Neural crest cell (in vitro differentiated cells): Measurements from ENCODE around the gene PRKG2. TPM values are rescaled to one million over a fixed set of nuclear protein-coding genes. Genes with fewer than 3 reads are reported as not detected.

Experiments used
- DNase-seq: peaks from one replicate; pipeline ENCODE4 v3.0.0; 2021; ENCODE audit warnings: low read depth, mixed read lengths, low spot score
- H3K27ac Mint-ChIP-seq: one replicate; pipeline ENCODE4 v1.8.0; 2021; ENCODE audit warnings: mild to moderate bottlenecking, mixed read lengths; ENCODE audit not compliant: unreplicated experiment
- H3K27me3 Mint-ChIP-seq: 2 replicates; pipeline ENCODE4 v1.8.0; 2021; ENCODE audit warnings: low read depth, mild to moderate bottlenecking, mixed read lengths
- H3K36me3 Mint-ChIP-seq: 2 replicates; pipeline ENCODE4 v1.8.0; 2021; ENCODE audit warnings: low read depth, mild to moderate bottlenecking, mixed read lengths
- H3K4me1 Mint-ChIP-seq: 2 replicates; pipeline ENCODE4 v1.8.0; 2021; ENCODE audit warnings: mixed read lengths
- H3K4me3 Mint-ChIP-seq: one replicate; pipeline ENCODE4 v1.8.0; 2021; ENCODE audit warnings: mild to moderate bottlenecking, mixed read lengths
- H3K9me3 Mint-ChIP-seq: 2 replicates; pipeline ENCODE4 v1.8.0; 2021; ENCODE audit warnings: mixed read lengths
- CTCF ChIP-seq: fragments of 200-600 bp; sonication (generic); conservative IDR thresholded peaks from 2 replicates; pipeline ENCODE4 v1.5.0; 2021; ENCODE audit warnings: antibody characterized with exemption, mild to moderate bottlenecking
- total RNA-seq: library from RNA; stranded (reverse); gene quantifications from 2 replicates; pipeline ENCODE4 v1.2.1, GENCODE V29; 2021

The PRKG2 gene
- total RNA-seq, 1 donor from 2014 or later: 0.77 TPM

GRCh38 chr4:81061344-81061730, 153.7 kb downstream of the PRKG2 start:
- Mint-ChIP-seq H3K4me3 (no peak overlapping the region), H3K36me3 (no peaks in the 10 kb centered on the region), H3K27me3 (peaks cover 54% of the 10 kb centered on the region), H3K27ac (no peak overlapping the region), H3K4me1 (peaks cover 3% of the 10 kb centered on the region), H3K9me3 (no peaks in the 10 kb centered on the region)
- no peak for DNase-seq
- TF ChIP-seq CTCF: no peak

- H3K36me3 Mint-ChIP-seq: no peaks in the 10 kb centered on the region
Measured at GRCh38 chr4:81060587-81061343, 154.3 kb downstream of the PRKG2 start.

DNA sequence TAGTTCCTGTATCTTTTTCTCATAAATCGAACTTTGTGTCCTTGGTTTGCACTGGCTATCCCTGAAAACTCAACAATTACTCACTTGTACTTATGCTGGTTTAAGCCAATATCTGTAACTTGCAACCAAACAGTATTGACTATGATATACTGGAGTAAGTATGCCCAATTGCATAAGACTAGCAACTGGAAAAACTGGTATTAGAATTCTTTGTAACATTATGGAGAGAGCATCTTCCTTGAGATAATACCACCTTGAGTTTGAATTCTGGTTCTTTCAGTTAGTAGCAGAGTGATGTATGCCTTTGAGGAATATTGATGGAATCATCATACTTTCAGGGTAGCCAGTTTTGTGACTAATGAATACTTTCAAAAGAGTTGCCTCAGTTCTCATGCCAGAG, 156.4 kb downstream of the PRKG2 start:
- no peak for TF ChIP-seq CTCF
- no peak for DNase-seq
- Mint-ChIP-seq H3K9me3 (no peaks in the 10 kb centered on the region), H3K4me3 (no peak overlapping the region), H3K27ac (no peak overlapping the region), H3K27me3 (peaks cover 61% of the 10 kb centered on the region), H3K4me1 (peaks cover 3% of the 10 kb centered on the region), H3K36me3 (no peaks in the 10 kb centered on the region)

More at GRCh38 chr4:81060587-81061343, 154.3 kb downstream of the PRKG2 start:
- Mint-ChIP-seq H3K27me3 (peaks cover 55% of the 10 kb centered on the region), H3K4me1 (peaks cover 3% of the 10 kb centered on the region), H3K4me3 (no peak overlapping the region), H3K9me3 (no peaks in the 10 kb centered on the region), H3K27ac (no peak overlapping the region)
- no peak for DNase-seq
- TF ChIP-seq CTCF: no peak

- Mint-ChIP-seq H3K36me3 (no peaks in the 10 kb centered on the region), H3K4me3 (no peak overlapping the region), H3K4me1 (no peaks in the 10 kb centered on the region), H3K27me3 (peaks cover 75% of the 10 kb centered on the region), H3K27ac (no peak overlapping the region), H3K9me3 (no peaks in the 10 kb centered on the region)
- TF ChIP-seq CTCF: peak; percentile 79
- DNase-seq: peak; percentile 70
Measured at GRCh38 chr4:81052119-81053068, 162.6 kb downstream of the PRKG2 start.

GRCh38 chr4:81049907-81050306, 165.1 kb downstream of the PRKG2 start:
- H3K27me3 Mint-ChIP-seq: peaks cover 85% of the 10 kb centered on the region
- H3K4me1 Mint-ChIP-seq: no peaks in the 10 kb centered on the region
- H3K9me3 Mint-ChIP-seq: no peaks in the 10 kb centered on the region
- no peak overlapping the region for H3K27ac Mint-ChIP-seq
- TF ChIP-seq CTCF: no peak
- H3K4me3 Mint-ChIP-seq: no peak overlapping the region
- no peaks in the 10 kb centered on the region for H3K36me3 Mint-ChIP-seq
- DNase-seq: no peak
